WTC11 (cell line): ENCODE data around the gene SDCCAG8. TPM values are rescaled to one million over a fixed set of nuclear protein-coding genes. Genes with fewer than 3 reads are reported as not detected.

ENCODE experiments used
- ATAC-seq: fragments of 200-7000 bp; cut with Tn5 transposase; 2 replicates; pipeline ENCODE4 v1.10.0; 2021; ENCODE audit warnings: mild to moderate bottlenecking, moderate library complexity
- CTCF ChIA-PET: fragments of 300-600 bp; sonication (Branson Sonifier 250); formaldehyde crosslinking; loops from one replicate; lab custom pipeline; 2021; ENCODE audit warnings: antibody characterized with exemption; lab: Charles Lee
- POLR2A ChIA-PET: fragments of 350-600 bp; sonication (Branson Sonifier 250); formaldehyde crosslinking; loops from one replicate; lab custom pipeline; 2021; ENCODE audit warnings: antibody characterized with exemption; lab: Charles Lee
- DNase-seq: peaks from one replicate; pipeline ENCODE4 v3.0.0; 2021; ENCODE audit warnings: low spot score
- H3K27ac Mint-ChIP-seq: 2 replicates; pipeline ENCODE4 v1.8.0; 2021; ENCODE audit warnings: mixed read lengths
- H3K27me3 Mint-ChIP-seq: 2 replicates; pipeline ENCODE4 v1.8.0; 2021; ENCODE audit warnings: low read depth, mild to moderate bottlenecking, moderate library complexity, mixed read lengths
- H3K36me3 Mint-ChIP-seq: 2 replicates; pipeline ENCODE4 v1.8.0; 2021; ENCODE audit warnings: mixed read lengths
- H3K4me1 Mint-ChIP-seq: 2 replicates; pipeline ENCODE4 v1.8.0; 2022; ENCODE audit warnings: mixed read lengths
- H3K4me3 Mint-ChIP-seq: 2 replicates; pipeline ENCODE4 v1.8.0; 2021; ENCODE audit warnings: mild to moderate bottlenecking, moderate library complexity, mixed read lengths
- H3K9me3 Mint-ChIP-seq: 2 replicates; pipeline ENCODE4 v1.8.0; 2021; ENCODE audit warnings: mixed read lengths
- CREM ChIP-seq: sonication (generic); formaldehyde crosslinking; IDR thresholded peaks from 2 replicates; pipeline ENCODE4 v1.8.1; 2022; ENCODE audit warnings: mild to moderate bottlenecking, missing genetic modification reagents, moderate library complexity
- GRHL2 ChIP-seq: fragments of 250-450 bp; sonication (Bioruptor Pico); IDR thresholded peaks from 2 replicates; pipeline ENCODE4 v1.8.0; 2022; ENCODE audit warnings: mild to moderate bottlenecking, moderate library complexity; ENCODE audit not compliant: insufficient replicate concordance, severe bottlenecking
- JUN ChIP-seq: sonication (generic); formaldehyde crosslinking; IDR thresholded peaks from 2 replicates; pipeline ENCODE4 v1.8.0; 2023; ENCODE audit warnings: mild to moderate bottlenecking, missing genetic modification reagents
- KAT7 ChIP-seq: sonication (generic); formaldehyde crosslinking; IDR thresholded peaks from 2 replicates; pipeline ENCODE4 v1.8.1; 2023; ENCODE audit warnings: missing genetic modification reagents, mild to moderate bottlenecking, borderline replicate concordance
- MXD4 ChIP-seq: fragments of 250-450 bp; sonication (Bioruptor Pico); IDR thresholded peaks from 2 replicates; pipeline ENCODE4 v1.8.0; 2021; ENCODE audit warnings: mild to moderate bottlenecking, moderate library complexity, borderline replicate concordance
- NFATC4 ChIP-seq: fragments of 250-450 bp; sonication (Bioruptor Pico); IDR thresholded peaks from 2 replicates; pipeline ENCODE4 v1.9.0; 2021; ENCODE audit warnings: mild to moderate bottlenecking
- NR2C2 ChIP-seq: sonication (generic); formaldehyde crosslinking; IDR thresholded peaks from 2 replicates; pipeline ENCODE4 v1.8.0; 2022; ENCODE audit warnings: mild to moderate bottlenecking, missing genetic modification reagents
- NR3C1 ChIP-seq: sonication (generic); formaldehyde crosslinking; conservative IDR thresholded peaks from 2 replicates; pipeline ENCODE4 v1.8.1; 2023; ENCODE audit warnings: low read depth, mild to moderate bottlenecking, missing genetic modification reagents
- TEAD1 ChIP-seq: sonication (generic); formaldehyde crosslinking; IDR thresholded peaks from 2 replicates; pipeline ENCODE4 v1.8.0; 2022; ENCODE audit warnings: mild to moderate bottlenecking, missing genetic modification reagents
- TEAD4 ChIP-seq: sonication (generic); formaldehyde crosslinking; IDR thresholded peaks from 2 replicates; pipeline ENCODE4 v1.8.0; 2022; ENCODE audit warnings: mild to moderate bottlenecking, missing genetic modification reagents
- ZBTB21 ChIP-seq: sonication (generic); formaldehyde crosslinking; IDR thresholded peaks from 2 replicates; pipeline ENCODE4 v1.8.1; 2023; ENCODE audit warnings: mild to moderate bottlenecking, missing genetic modification reagents, borderline replicate concordance
- ZNF121 ChIP-seq: sonication (generic); formaldehyde crosslinking; IDR thresholded peaks from 2 replicates; pipeline ENCODE4 v1.8.0; 2023; ENCODE audit warnings: missing genetic modification reagents
- ZNF219 ChIP-seq: sonication (generic); formaldehyde crosslinking; IDR thresholded peaks from 2 replicates; pipeline ENCODE4 v1.8.0; 2023; ENCODE audit warnings: missing genetic modification reagents, mild to moderate bottlenecking, borderline replicate concordance
- total RNA-seq: library from RNA; stranded (reverse); gene quantifications from 3 replicates; pipeline ENCODE4 v1.2.3, GENCODE V29; 2021
- TF ChIP-seq, protein P1 (sequence below): fragments of 250-450 bp; sonication (Bioruptor Pico); IDR thresholded peaks from 2 replicates; pipeline ENCODE4 v1.9.0; 2021; ENCODE audit warnings: mild to moderate bottlenecking
- TF ChIP-seq, protein P2 (sequence below): fragments of 200-600 bp; IDR thresholded peaks from 2 replicates; pipeline ENCODE4 v1.8.0; 2022; ENCODE audit warnings: antibody characterized with exemption
- TF ChIP-seq, protein P3 (sequence below): sonication (generic); formaldehyde crosslinking; IDR thresholded peaks from 2 replicates; pipeline ENCODE4 v1.8.0; 2022; ENCODE audit warnings: mild to moderate bottlenecking, missing genetic modification reagents

The SDCCAG8 gene
- total RNA-seq, 1 experiment from 2014 or later = 44.3 TPM

DNA sequence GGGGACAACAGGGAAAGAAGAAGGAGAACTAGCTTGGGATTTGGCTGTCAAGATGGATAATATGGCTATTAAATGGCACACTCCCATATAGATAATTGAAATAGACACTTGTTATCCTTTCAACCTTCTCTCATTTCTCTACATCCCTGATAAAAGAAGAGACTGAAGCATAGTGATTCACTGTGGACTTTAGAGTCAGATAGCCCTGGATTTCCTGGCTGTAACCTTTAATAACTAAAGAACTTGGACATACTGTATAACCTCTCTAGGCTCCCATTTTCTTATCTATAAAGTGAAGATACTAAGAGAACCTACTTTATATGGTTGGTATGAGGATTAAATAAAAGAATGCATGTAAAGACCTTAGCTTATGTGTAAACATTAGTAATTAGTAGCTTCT lies 152.6 kb downstream of the SDCCAG8 start (continued):
- TF ChIP-seq, protein P1, sequence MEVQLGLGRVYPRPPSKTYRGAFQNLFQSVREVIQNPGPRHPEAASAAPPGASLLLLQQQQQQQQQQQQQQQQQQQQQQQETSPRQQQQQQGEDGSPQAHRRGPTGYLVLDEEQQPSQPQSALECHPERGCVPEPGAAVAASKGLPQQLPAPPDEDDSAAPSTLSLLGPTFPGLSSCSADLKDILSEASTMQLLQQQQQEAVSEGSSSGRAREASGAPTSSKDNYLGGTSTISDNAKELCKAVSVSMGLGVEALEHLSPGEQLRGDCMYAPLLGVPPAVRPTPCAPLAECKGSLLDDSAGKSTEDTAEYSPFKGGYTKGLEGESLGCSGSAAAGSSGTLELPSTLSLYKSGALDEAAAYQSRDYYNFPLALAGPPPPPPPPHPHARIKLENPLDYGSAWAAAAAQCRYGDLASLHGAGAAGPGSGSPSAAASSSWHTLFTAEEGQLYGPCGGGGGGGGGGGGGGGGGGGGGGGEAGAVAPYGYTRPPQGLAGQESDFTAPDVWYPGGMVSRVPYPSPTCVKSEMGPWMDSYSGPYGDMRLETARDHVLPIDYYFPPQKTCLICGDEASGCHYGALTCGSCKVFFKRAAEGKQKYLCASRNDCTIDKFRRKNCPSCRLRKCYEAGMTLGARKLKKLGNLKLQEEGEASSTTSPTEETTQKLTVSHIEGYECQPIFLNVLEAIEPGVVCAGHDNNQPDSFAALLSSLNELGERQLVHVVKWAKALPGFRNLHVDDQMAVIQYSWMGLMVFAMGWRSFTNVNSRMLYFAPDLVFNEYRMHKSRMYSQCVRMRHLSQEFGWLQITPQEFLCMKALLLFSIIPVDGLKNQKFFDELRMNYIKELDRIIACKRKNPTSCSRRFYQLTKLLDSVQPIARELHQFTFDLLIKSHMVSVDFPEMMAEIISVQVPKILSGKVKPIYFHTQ = no peak

DNA sequence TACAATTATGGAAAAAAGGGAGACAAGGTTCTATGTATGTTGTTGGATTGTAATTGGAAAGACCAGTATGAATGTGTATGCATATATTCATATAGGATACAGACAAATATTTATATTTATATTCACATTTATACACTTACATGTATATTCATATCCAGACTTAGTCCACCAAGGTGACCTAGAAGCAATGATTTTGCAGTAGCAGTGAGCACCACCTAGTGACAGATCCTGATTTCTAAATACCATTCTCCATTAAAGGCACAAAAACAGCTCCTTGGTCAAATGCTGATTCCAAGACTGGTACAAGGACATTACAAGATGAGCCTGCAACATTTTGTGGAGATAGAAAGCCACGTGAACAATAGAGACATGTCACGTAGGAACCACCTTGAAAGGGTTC lies 153.4 kb downstream of the SDCCAG8 start:
- no peaks in the 10 kb centered on the region for H3K9me3 Mint-ChIP-seq
- no peak overlapping the region for H3K4me3 Mint-ChIP-seq
- peaks cover 29% of the 10 kb centered on the region for H3K4me1 Mint-ChIP-seq
- no peak overlapping the region for H3K27ac Mint-ChIP-seq
- H3K27me3 Mint-ChIP-seq = no peaks in the 10 kb centered on the region
- no peaks in the 10 kb centered on the region for H3K36me3 Mint-ChIP-seq
- POLR2A ChIA-PET = interaction anchor here (0.6 kb wide), 1 partner anchor 99 kb away, joined by 7 read pairs; no protein-coding TSS in a partner anchor
- CTCF ChIA-PET = interaction anchor here (0.6 to 4.4 kb wide), 17 partner anchors 8 to 562 kb away, joined by 3 to 45 read pairs (median 4); no protein-coding TSS in a partner anchor
- TF ChIP-seq, protein P2, sequence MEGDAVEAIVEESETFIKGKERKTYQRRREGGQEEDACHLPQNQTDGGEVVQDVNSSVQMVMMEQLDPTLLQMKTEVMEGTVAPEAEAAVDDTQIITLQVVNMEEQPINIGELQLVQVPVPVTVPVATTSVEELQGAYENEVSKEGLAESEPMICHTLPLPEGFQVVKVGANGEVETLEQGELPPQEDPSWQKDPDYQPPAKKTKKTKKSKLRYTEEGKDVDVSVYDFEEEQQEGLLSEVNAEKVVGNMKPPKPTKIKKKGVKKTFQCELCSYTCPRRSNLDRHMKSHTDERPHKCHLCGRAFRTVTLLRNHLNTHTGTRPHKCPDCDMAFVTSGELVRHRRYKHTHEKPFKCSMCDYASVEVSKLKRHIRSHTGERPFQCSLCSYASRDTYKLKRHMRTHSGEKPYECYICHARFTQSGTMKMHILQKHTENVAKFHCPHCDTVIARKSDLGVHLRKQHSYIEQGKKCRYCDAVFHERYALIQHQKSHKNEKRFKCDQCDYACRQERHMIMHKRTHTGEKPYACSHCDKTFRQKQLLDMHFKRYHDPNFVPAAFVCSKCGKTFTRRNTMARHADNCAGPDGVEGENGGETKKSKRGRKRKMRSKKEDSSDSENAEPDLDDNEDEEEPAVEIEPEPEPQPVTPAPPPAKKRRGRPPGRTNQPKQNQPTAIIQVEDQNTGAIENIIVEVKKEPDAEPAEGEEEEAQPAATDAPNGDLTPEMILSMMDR = 0 out of 2 replicates have a peak, but pooled peaks have one; percentile 25
- no peak for TF ChIP-seq GRHL2
- DNase-seq (no peak), ATAC-seq (no peak)

DNA sequence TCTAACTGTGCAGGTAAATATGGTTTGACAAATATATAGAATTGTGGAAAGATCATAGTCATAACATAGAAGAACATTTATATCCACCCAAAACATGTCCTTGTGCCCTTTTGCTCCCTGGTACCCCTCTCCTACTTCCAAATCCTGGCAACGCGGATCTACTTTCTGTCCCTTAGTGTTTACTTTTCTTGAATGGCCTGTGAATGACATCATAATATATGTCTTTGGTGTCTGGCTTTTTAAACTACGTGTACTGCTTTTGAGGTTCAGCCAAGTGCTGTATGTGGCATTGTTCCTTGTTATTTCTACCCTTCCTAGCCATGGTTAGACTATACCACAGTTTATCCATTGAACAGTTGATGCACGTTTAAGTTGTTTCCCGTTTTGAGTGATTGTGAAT lies 155.6 kb downstream of the SDCCAG8 start:
- H3K9me3 Mint-ChIP-seq = no peaks in the 10 kb centered on the region
- ChIA-PET CTCF (interaction anchor here (4.4 kb wide), 1 partner anchor 68 kb away, joined by 45 read pairs; no protein-coding TSS in a partner anchor), POLR2A (no interaction called here)
- no peaks in the 10 kb centered on the region for H3K36me3 Mint-ChIP-seq
- TF ChIP-seq ZBTB21 (no peak), TEAD1 (CRISPR knock-in tag) (no peak), ZNF219 (CRISPR knock-in tag) (no peak), NR2C2 (CRISPR knock-in tag) (no peak)
- peak overlapping the region; percentile 1; the same call in 1 of the 2 replicates for H3K27ac Mint-ChIP-seq
- DNase-seq (no peak), ATAC-seq (no peak)
- no peak overlapping the region for H3K4me3 Mint-ChIP-seq
- H3K27me3 Mint-ChIP-seq = no peaks in the 10 kb centered on the region
- peaks cover 49% of the 10 kb centered on the region for H3K4me1 Mint-ChIP-seq

DNA sequence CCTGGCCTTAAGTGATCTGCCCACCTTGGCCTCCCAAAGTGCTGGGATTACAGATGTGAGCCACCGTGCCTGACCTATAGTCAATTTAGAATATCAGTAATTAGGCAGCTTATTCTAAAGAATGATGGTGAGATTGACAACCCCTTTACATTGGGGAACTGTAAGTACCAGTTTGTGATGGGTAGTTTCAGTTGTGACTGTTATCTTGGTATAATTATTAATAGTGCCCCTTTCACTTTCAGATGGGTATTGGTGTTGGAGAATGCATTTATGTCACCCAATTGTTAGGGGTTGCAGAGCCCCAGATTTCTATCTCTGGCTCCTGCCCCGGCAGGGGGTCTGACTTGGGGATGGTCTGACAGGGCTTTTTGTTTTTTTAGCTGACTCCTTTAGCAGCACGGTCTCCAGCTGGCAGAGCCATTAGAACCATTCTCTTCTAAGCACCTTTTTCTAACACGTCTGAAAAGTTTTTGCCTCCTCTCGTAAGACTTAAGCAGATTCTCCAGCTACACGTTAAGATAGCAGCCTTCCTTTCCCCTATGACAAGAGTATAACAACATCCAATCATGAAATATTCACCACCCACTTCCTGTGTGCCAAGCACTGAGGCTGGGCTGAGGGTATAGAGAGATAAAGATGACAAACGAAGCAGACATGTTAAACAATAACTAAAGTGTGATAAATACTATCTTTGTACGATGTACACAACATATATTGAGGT lies 157.8 kb downstream of the SDCCAG8 start:
- TF ChIP-seq ZNF121 (no peak), KAT7 (CRISPR knock-in tag) (no peak), TEAD4 (CRISPR knock-in tag) (no peak), CREM (CRISPR knock-in tag) (no peak), NFATC4 (CRISPR knock-in tag) (no peak), JUN (CRISPR knock-in tag) (no peak), MXD4 (CRISPR knock-in tag) (no peak), NR3C1 (CRISPR knock-in tag) (no peak)
- TF ChIP-seq, protein P2 = no peak
- TF ChIP-seq, protein P3, sequence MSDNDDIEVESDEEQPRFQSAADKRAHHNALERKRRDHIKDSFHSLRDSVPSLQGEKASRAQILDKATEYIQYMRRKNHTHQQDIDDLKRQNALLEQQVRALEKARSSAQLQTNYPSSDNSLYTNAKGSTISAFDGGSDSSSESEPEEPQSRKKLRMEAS (CRISPR knock-in tag) = no peak
- ChIA-PET CTCF (interaction anchor here (0.7 to 1.1 kb wide), 3 partner anchors 27 to 70 kb away, joined by 3 read pairs; no protein-coding TSS in a partner anchor), POLR2A (no interaction called here)
- DNase-seq (peak; percentile 23), ATAC-seq (peak; percentile 58)
- H3K4me1 Mint-ChIP-seq = peaks cover 34% of the 10 kb centered on the region
- no peak overlapping the region for H3K4me3 Mint-ChIP-seq
- H3K9me3 Mint-ChIP-seq = no peaks in the 10 kb centered on the region
- H3K27me3 Mint-ChIP-seq = no peaks in the 10 kb centered on the region
- H3K27ac Mint-ChIP-seq = peak overlapping the region; percentile 2
- H3K36me3 Mint-ChIP-seq = no peaks in the 10 kb centered on the region
